GM12801 (cell line): ENCODE measurements around the gene GRIA3.

Source experiments
- TF ChIP-seq, protein P1 (sequence below): IDR thresholded peaks from one replicate; pipeline ENCODE4 v1.5.1; 2011; ENCODE audit warnings: control low read depth; ENCODE audit not compliant: insufficient read length; ENCODE audit errors: extremely low read depth

GRIA3 gene

DNA sequence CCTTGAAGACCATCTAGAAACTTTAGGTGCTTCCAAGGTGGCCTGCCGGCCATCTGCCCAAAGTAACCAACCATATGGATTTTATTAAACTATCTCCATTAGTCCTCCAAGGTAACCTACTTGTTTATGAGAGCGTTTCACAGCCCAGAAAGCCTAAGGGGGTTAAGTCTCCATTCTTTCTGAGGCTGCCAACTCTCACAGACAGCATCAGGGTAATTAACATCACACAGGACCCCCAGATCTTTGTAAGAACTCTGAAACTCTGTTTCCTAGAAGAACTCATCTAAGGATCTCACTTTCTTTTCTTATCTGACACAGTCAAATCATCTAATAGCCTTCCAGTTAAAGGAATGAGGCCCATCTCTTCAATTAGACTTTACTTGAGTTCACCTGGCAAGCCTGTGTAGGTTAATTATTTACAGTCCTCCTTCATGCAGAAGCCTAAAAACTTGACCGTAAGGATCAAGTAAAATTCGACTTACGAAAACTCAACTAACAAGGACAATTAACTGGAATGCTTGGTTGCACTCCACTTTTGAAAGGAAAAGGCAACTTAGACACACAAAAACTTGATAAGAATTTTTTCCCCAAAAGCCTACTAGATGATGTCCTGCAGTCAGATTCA, 252.5 kb downstream of the GRIA3 start:
- TF ChIP-seq, protein P1, sequence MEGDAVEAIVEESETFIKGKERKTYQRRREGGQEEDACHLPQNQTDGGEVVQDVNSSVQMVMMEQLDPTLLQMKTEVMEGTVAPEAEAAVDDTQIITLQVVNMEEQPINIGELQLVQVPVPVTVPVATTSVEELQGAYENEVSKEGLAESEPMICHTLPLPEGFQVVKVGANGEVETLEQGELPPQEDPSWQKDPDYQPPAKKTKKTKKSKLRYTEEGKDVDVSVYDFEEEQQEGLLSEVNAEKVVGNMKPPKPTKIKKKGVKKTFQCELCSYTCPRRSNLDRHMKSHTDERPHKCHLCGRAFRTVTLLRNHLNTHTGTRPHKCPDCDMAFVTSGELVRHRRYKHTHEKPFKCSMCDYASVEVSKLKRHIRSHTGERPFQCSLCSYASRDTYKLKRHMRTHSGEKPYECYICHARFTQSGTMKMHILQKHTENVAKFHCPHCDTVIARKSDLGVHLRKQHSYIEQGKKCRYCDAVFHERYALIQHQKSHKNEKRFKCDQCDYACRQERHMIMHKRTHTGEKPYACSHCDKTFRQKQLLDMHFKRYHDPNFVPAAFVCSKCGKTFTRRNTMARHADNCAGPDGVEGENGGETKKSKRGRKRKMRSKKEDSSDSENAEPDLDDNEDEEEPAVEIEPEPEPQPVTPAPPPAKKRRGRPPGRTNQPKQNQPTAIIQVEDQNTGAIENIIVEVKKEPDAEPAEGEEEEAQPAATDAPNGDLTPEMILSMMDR: no peak

DNA sequence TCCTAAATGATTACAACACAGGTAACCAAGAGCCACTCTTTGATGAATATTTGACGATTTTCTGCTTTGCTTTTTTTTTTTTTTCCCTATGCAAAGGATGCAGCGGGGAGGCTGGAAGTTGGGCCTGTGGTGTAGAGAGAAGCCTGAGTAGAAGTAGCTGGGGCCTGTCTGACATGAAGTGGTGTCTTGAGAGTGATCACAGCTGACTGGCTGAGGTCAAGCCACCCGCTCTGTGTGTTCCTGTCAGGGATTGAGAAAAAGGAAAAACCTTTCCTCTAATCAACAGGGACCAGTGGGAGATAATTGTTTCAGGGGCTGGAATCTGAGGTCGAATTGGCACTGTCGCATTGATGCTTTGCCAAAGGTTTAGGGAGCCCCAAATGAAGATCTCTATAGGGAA, 258.7 kb downstream of the GRIA3 start:
- TF ChIP-seq, protein P1: no peak

DNA sequence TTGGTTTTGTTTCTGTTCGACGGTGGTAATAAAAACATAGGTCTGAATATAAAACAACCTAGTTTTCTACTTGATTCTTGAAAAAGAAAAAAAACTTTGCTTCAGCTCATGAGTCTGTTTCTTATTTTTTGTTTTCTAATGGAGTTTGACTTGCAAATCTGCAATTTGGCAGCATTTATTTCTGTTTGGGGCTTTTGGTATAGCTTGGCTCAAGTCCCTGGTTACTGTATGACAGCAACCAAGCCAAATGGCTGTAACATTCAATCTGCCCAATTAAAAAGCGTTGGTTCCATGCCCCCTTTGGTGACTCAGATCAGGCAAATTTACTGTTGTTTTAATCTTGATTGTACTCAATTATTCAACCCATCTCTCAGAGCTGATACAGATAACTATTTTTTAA, 263.4 kb downstream of the GRIA3 start:
- TF ChIP-seq, protein P1: no peak

DNA sequence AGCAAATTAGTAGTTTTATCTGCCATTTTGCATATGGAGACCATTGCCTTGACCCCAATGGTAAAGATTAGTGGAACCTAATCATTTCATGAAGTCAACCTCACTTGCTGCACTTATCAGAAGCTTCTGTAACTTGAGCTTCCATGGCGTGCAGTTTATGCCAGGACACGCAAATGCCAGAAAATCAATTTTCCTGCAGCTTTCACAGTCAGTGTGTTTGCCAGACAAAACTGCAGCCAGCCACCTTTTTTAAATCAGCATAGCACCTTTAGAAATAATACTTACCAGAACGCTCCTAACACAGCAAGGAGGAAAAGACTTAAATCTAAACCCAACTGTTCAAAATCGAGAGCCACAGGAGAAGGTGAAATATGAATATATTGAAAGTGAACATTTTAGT, 265.3 kb downstream of the GRIA3 start:
- TF ChIP-seq, protein P1: no peak

DNA sequence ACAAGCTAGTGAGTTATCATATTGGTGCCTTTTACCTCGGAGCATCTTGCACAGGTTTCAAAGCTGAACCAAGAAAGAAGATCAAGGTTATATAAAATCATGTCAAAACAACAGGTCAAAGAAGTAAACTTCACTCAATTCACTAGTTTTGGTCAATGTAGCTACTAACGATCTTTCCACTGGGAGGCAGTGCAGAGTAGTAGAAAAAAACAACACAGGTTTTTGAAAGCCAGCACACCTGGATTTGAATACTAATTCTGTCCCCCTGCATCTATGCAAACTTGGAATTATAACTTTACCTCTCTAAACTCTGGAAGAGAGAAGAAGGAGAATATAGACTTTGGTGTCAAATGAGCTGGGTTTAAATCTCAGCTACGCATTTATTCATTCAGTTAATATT, 266.1 kb downstream of the GRIA3 start:
- TF ChIP-seq, protein P1: no peak

DNA sequence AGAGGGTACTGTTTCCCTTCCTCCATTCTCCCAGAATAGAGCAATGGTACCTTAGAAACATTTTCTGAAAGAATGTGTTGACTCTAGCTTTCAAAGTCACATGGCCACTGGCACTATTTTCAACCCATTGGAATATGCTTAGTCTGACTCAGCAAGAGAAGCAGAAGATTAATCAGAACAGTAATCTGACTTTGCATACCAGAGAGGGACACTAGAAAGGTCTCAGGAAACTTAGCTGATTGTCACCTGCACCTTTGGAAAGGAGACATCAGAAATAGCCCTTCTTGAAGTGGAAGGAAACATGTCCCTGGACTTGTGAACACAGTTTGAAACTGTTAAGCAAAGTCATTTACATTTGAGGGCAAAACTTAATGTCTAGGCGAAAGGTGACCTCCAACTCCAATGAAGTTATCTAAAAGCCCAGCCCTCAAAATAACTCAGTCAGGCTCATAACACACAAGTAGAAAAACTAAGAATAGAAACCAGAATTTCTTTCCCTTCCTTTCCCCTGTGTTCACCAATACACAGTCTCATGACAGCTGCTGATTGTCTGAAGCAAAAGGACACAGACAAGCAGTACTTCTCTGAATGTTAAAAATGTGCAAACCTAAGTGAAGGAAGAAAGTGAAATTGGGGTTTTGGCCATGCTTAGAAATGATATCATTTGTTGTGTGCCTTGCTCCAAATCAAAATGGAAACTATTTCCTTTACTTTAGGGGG, 270.8 kb downstream of the GRIA3 start:
- TF ChIP-seq, protein P1: no peak

DNA sequence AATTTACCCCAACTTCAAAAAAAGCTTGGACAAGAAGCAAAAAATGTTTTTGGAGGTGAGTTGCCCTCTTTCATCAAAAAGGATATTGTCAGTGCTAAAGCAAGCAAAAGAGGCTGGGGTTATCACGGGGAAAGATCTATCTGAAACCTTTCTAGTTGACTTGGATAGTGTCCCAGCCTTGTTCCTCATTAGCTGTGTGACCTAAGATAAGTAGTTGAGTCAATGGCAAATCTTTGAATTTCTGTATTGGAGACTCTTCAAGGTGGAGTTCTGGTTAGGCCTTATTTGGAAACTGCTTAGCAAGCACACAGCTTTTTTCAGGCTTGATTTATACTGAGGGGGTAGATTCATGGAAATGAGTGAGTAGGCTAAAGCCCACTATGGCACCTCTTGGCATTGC, 271.6 kb downstream of the GRIA3 start:
- TF ChIP-seq, protein P1: no peak
